ENCODE data around the gene ZNF207. TPM values are rescaled to one million over a fixed set of nuclear protein-coding genes. Genes with fewer than 3 reads are reported as not detected.

The ZNF207 gene
- total and polyA plus RNA-seq, 9 of the 15 experiments (the other 6 are each of a cell fraction or from before 2014, with no cell fraction given), result 123 to 370 (median 250) TPM

GRCh38 chr17:32349854-32350665 lies at the start of gene ZNF207 (continued):
- TF ChIP-seq MGA (IDR thresholded peaks at IDR 0.05) (no peak; the same call in 1 of the 2 replicates), ETV5 (CRISPR knock-in tag; IDR thresholded peaks at IDR 0.05; ENCODE audit: low read depth) (peak; percentile 11; the same call in 1 of the 2 replicates), ZNF431 (CRISPR knock-in tag; IDR thresholded peaks at IDR 0.05) (no peak), ZBTB9 (CRISPR knock-in tag; IDR thresholded peaks at IDR 0.05) (no peak), GMEB1 (CRISPR knock-in tag; IDR thresholded peaks at IDR 0.05) (no peak; the same call in 1 of the 2 replicates), NFRKB (IDR thresholded peaks at IDR 0.05; ENCODE audit: low read depth) (peak; percentile 100), ILK (tag; IDR thresholded peaks at IDR 0.05; ENCODE audit: borderline replicate concordance, low read depth) (no peak), XRCC4 (IDR thresholded peaks at IDR 0.05; ENCODE audit: extremely low read depth, insufficient read depth, insufficient read length) (no peak), ZNF354B (CRISPR knock-in tag; IDR thresholded peaks at IDR 0.05) (no peak), ASH1L (IDR thresholded peaks at IDR 0.05; ENCODE audit: borderline replicate concordance, low read depth, partially characterized antibody) (no peak), U2AF1 (optimal IDR thresholded peaks at IDR 0.05; ENCODE audit: low read depth, low read length) (no peak), MAX (CRISPR knock-in tag; IDR thresholded peaks at IDR 0.05) (peak; percentile 42; the same call in 1 of the 2 replicates)
